GM18517 (cell line): Measurements from ENCODE around the gene DLGAP1.
"Not testable (repeated sequence)": the region's sequence is repeated elsewhere in the genome, so short reads cannot be mapped to it uniquely, and the experiment has no call there.

Experiments used
- ATAC-seq: cut with Tn5 transposase; IDR thresholded peaks from one replicate; pipeline ENCODE4 v1.9.1; 2021; ENCODE audit warnings: mild to moderate bottlenecking, moderate library complexity; ENCODE audit not compliant: unreplicated experiment

Gene DLGAP1

GRCh38 chr18:3494245-3494526 lies 960.9 kb downstream of the DLGAP1 start:
- ATAC-seq, result no peak

GRCh38 chr18:3493501-3494244 lies 961.4 kb downstream of the DLGAP1 start:
- ATAC-seq, result no peak

GRCh38 chr18:3492721-3493120 lies 962.4 kb downstream of the DLGAP1 start:
- ATAC-seq, result no peak

- ATAC-seq, result no peak
These were observed 963.0 kb downstream of the DLGAP1 start for GRCh38 chr18:3491981-3492555.

GRCh38 chr18:3489462-3489861 lies 965.6 kb downstream of the DLGAP1 start:
- no peak for ATAC-seq

GRCh38 chr18:3486512-3486911 lies 968.6 kb downstream of the DLGAP1 start:
- no peak for ATAC-seq

GRCh38 chr18:3485153-3486149 lies 969.7 kb downstream of the DLGAP1 start:
- no peak for ATAC-seq

- ATAC-seq, result no peak
These were observed 972.8 kb downstream of the DLGAP1 start for GRCh38 chr18:3482258-3482657.

- no peak for ATAC-seq
These were observed 973.4 kb downstream of the DLGAP1 start for GRCh38 chr18:3481696-3482210.

GRCh38 chr18:3480827-3481573 lies 974.1 kb downstream of the DLGAP1 start:
- ATAC-seq, result no peak

GRCh38 chr18:3479978-3480509 lies 975.1 kb downstream of the DLGAP1 start:
- ATAC-seq, result no peak

- no peak for ATAC-seq
These were observed 976.7 kb downstream of the DLGAP1 start for GRCh38 chr18:3478262-3478978.

GRCh38 chr18:3472681-3473544 lies 982.2 kb downstream of the DLGAP1 start:
- peak; percentile 92 for ATAC-seq

GRCh38 chr18:3472121-3472520 lies 983.0 kb downstream of the DLGAP1 start:
- ATAC-seq, result not testable (repeated sequence)

- no peak for ATAC-seq
These were observed 983.9 kb downstream of the DLGAP1 start for GRCh38 chr18:3471141-3471648.

- no peak for ATAC-seq
These were observed 986.3 kb downstream of the DLGAP1 start for GRCh38 chr18:3468833-3469232.

GRCh38 chr18:3468066-3468705 lies 986.9 kb downstream of the DLGAP1 start:
- no peak for ATAC-seq

- ATAC-seq, result no peak
These were observed 988.2 kb downstream of the DLGAP1 start for GRCh38 chr18:3466872-3467271.
